HG02852 (cell line): ENCODE measurements around the gene AHRR.
A peak's percentile ranks its signal among the peaks of the same experiment; 100 is the strongest.
"Not testable (repeated sequence)": the region's sequence is repeated elsewhere in the genome, so short reads cannot be mapped to it uniquely, and the experiment has no call there.

ENCODE experiments used
- ATAC-seq: cut with Tn5 transposase; IDR thresholded peaks from one replicate; pipeline ENCODE4 v1.9.1; 2021; ENCODE audit warnings: mild to moderate bottlenecking, moderate library complexity; ENCODE audit not compliant: unreplicated experiment

Gene AHRR

GRCh38 chr5:362978-363765, 41.7 kb downstream of the AHRR start:
- no peak for ATAC-seq

- ATAC-seq, result no peak
Observed at GRCh38 chr5:364497-364896, 43.0 kb downstream of the AHRR start.

- no peak for ATAC-seq
Observed at GRCh38 chr5:366541-367357, 45.2 kb downstream of the AHRR start.

- no peak for ATAC-seq
Observed at GRCh38 chr5:367358-368130, 46.0 kb downstream of the AHRR start.

- ATAC-seq, result peak; percentile 67
Observed at GRCh38 chr5:368183-369084, 46.9 kb downstream of the AHRR start.

GRCh38 chr5:369151-369868, 47.8 kb downstream of the AHRR start:
- ATAC-seq, result peak; percentile 23

GRCh38 chr5:369869-370236, 48.3 kb downstream of the AHRR start:
- ATAC-seq, result not testable (repeated sequence)

- no peak for ATAC-seq
Observed at GRCh38 chr5:370311-370958, 48.9 kb downstream of the AHRR start.

- no peak for ATAC-seq
Observed at GRCh38 chr5:370959-371810, 49.7 kb downstream of the AHRR start.

GRCh38 chr5:371811-372555, 50.5 kb downstream of the AHRR start:
- ATAC-seq, result no peak

- no peak for ATAC-seq
Observed at GRCh38 chr5:372556-372995, 51.1 kb downstream of the AHRR start.

GRCh38 chr5:372996-373709, 51.6 kb downstream of the AHRR start:
- ATAC-seq, result no peak

- no peak for ATAC-seq
Observed at GRCh38 chr5:373710-374602, 52.4 kb downstream of the AHRR start.

- ATAC-seq, result no peak
Observed at GRCh38 chr5:374631-375335, 53.3 kb downstream of the AHRR start.

- ATAC-seq, result no peak
Observed at GRCh38 chr5:375336-375920, 53.9 kb downstream of the AHRR start.
